Stomach (tissue), 9 donors: ENCODE measurements around the gene TPI1. TPM values are rescaled to one million over a fixed set of nuclear protein-coding genes. Genes with fewer than 3 reads are reported as not detected.
A peak's percentile ranks its signal among the peaks of the same experiment; 100 is the strongest.

Experiments
- DNase-seq, 2 donors: peaks; one replicate each; pipeline versions ENCODE4 v3.0.0 to v3.0.0-alpha.2; 2013 to 2019
- H3K27ac ChIP-seq, 5 donors: fragments of 200-600 bp in 4 of 5; sonication (generic) in 4 of 5; one replicate each; pipeline ENCODE4 v1.5.1; 2013 to 2019; ENCODE audit warnings: mild to moderate bottlenecking in 1 of 5, moderate library complexity in 1 of 5
- H3K27me3 ChIP-seq, 3 donors: fragments of 200-600 bp; sonication (generic); one replicate each; pipeline ENCODE4 v1.5.1; 2017 to 2019; ENCODE audit warnings: mixed run types in 1 of 3
- H3K36me3 ChIP-seq, 4 donors: fragments of 200-600 bp; sonication (generic); 1 replicate in 3 of 4; 2 replicates in 1 of 4; pipeline ENCODE4 v1.5.1; 2016 to 2019
- H3K4me1 ChIP-seq, 4 donors: fragments of 200-600 bp; sonication (generic); one replicate each; pipeline ENCODE4 v1.5.1; 2016 to 2019
- H3K4me3 ChIP-seq, 4 donors: fragments of 200-600 bp; sonication (generic) in 3 of 4; one replicate each; pipeline ENCODE4 v1.5.1; 2016 to 2019; ENCODE audit warnings: mild to moderate bottlenecking in 1 of 4
- H3K9me3 ChIP-seq, 4 donors: fragments of 200-600 bp; sonication (generic); one replicate each; pipeline ENCODE4 v1.5.1; 2016 to 2019
- CTCF ChIP-seq, 7 experiments: fragments of 450-650 bp in 4 of 7; fragments of 200-600 bp in 3 of 7; sonication (generic) in 3 of 7; IDR thresholded peaks; one replicate each; pipeline ENCODE4 v1.5.1; 2016 to 2019; ENCODE audit warnings: antibody characterized with exemption in 7 of 7, control low read depth in 2 of 7, mild to moderate bottlenecking in 1 of 7
- EP300 ChIP-seq: sonication (generic); formaldehyde crosslinking; IDR thresholded peaks from one replicate; pipeline ENCODE4 v1.6.1; 2017; ENCODE audit warnings: antibody characterized with exemption
- POLR2A ChIP-seq, 4 donors: fragments of 450-650 bp; IDR thresholded peaks; one replicate each; pipeline ENCODE4 v1.6.1; 2016; ENCODE audit warnings: antibody characterized with exemption in 4 of 4, control low read depth in 2 of 4, mild to moderate bottlenecking in 1 of 4, moderate library complexity in 1 of 4
- POLR2AphosphoS5 ChIP-seq, 3 donors: sonication (generic); formaldehyde crosslinking; IDR thresholded peaks; one replicate each; pipeline ENCODE4 v1.6.1; 2016; ENCODE audit warnings: antibody characterized with exemption in 3 of 3
- WGBS, 5 donors: extraction: QIAGEN DNeasy Blood & Tissue Kit in 3 of 5; methylation state at CpG; one replicate each; pipeline versions ENCODE4 v1.1.5 to v1.1.7; 2013 to 2018; 5-methylcytosine and 5-hydroxymethylcytosine counted together
- intact Hi-C: fragments of 100-400 bp; cut with DNase I; formaldehyde crosslinking; loops from one replicate; pipeline ENCODE4 v1.15.1; 2023; ENCODE audit warnings: low total_unique reads
- polyA plus RNA-seq, 3 donors: library from polyadenylated mRNA; stranded (reverse); fragments of 200-250 nt; gene quantifications; one replicate each; pipeline ENCODE4 v1.2.3, GENCODE V29; 2013
- total RNA-seq, 5 donors: library from RNA; depleted of rRNA; stranded (reverse); fragments of >200 nt; gene quantifications; one replicate each; pipeline versions ENCODE4 v1.1.0 to v1.2.3, GENCODE V29; 2014 to 2016
- donor health status: healthy with polysubstance abuse.
- donor health status: Bipolar disorder and iron deficiency.
- donor health status: healthy.

TPI1 gene
- total and polyA plus RNA-seq, 8 donors: 131 to 526 (median 336) TPM

- peaks cover 14 to 20% (median 19%) of the 10 kb centered on the region in 4 donors for H3K4me1 ChIP-seq
- H3K27me3 ChIP-seq: peaks cover 0 to 50% (median 24%) of the 10 kb centered on the region in 3 donors
- H3K27ac ChIP-seq: no peak overlapping the region
- TF ChIP-seq POLR2A (IDR thresholded peaks at IDR 0.05) (no peak), POLR2AphosphoS5 (IDR thresholded peaks at IDR 0.05) (no peak), CTCF (IDR thresholded peaks at IDR 0.05) (no peak), EP300 (no peak)
- H3K36me3 ChIP-seq: peaks cover 0 to 4% (median 0%) of the 10 kb centered on the region in 4 donors
- no peaks in the 10 kb centered on the region for H3K9me3 ChIP-seq
- peak in 1 of 2 donors; percentile 18 for DNase-seq
- intact Hi-C loops: no loop called here
- 70 to 87% (median 77%) methylated on average over 4 to 5 of the region's 5 CpGs for WGBS, 5 donors
- H3K4me3 ChIP-seq: no peak overlapping the region
These were observed 48.7 kb upstream of the TPI1 start for GRCh38 chr12:6818645-6819044.

- no peak for DNase-seq
- Histone ChIP-seq H3K36me3 (peaks cover 0 to 4% (median 0%) of the 10 kb centered on the region in 4 donors), H3K27ac (no peak overlapping the region), H3K4me1 (peaks cover 14 to 20% (median 19%) of the 10 kb centered on the region in 4 donors), H3K9me3 (no peaks in the 10 kb centered on the region), H3K27me3 (peaks cover 0 to 56% (median 27%) of the 10 kb centered on the region in 3 donors), H3K4me3 (no peak overlapping the region)
- 78 to 82% (median 80%) methylated on average over 11 to 13 of the region's 13 CpGs for WGBS, 5 donors
- TF ChIP-seq CTCF (IDR thresholded peaks at IDR 0.05) (no peak), POLR2A (IDR thresholded peaks at IDR 0.05) (no peak), POLR2AphosphoS5 (IDR thresholded peaks at IDR 0.05) (no peak), EP300 (no peak)
- intact Hi-C loops: loop anchor here (10.0 kb wide), 1 partner anchor 75 kb away; no protein-coding TSS in a partner anchor
These were observed 48.0 kb upstream of the TPI1 start for GRCh38 chr12:6819106-6820030.

- no peak overlapping the region for H3K27ac ChIP-seq
- 53 to 79% (median 70%) methylated on average over 5 of the region's 5 CpGs for WGBS, 5 donors
These were observed 47.2 kb upstream of the TPI1 start for GRCh38 chr12:6820166-6820565.

More at GRCh38 chr12:6820166-6820565, 47.2 kb upstream of the TPI1 start:
- Histone ChIP-seq H3K9me3 (no peaks in the 10 kb centered on the region), H3K27me3 (peaks cover 0 to 56% (median 35%) of the 10 kb centered on the region in 3 donors), H3K4me3 (no peak overlapping the region), H3K4me1 (peaks cover 15 to 24% (median 21%) of the 10 kb centered on the region in 4 donors), H3K36me3 (peaks cover 0 to under 1% (median 0%) of the 10 kb centered on the region in 4 donors)
- intact Hi-C loops: loop anchor here (10.0 kb wide), 1 partner anchor 75 kb away; no protein-coding TSS in a partner anchor
- no peak for TF ChIP-seq CTCF (IDR thresholded peaks at IDR 0.05)
- TF ChIP-seq POLR2AphosphoS5 (IDR thresholded peaks at IDR 0.05): no peak
- no peak for TF ChIP-seq POLR2A (IDR thresholded peaks at IDR 0.05)
- no peak for TF ChIP-seq EP300
- DNase-seq: no peak
